ENCODE measurements around the gene TCIRG1. TPM values are rescaled to one million over a fixed set of nuclear protein-coding genes. Genes with fewer than 3 reads are reported as not detected.
A peak's percentile ranks its signal among the peaks of the same experiment; 100 is the strongest.

TCIRG1 gene
- total and polyA plus RNA-seq, 2 experiments from 2014 or later, result 19.4 to 55.8 TPM

- Histone ChIP-seq H3K9me3 (ENCODE audit: low read depth) (no peaks in the 10 kb centered on the region), H3K27me3 (no peaks in the 10 kb centered on the region), H3K4me3 (no peak overlapping the region), H3K27ac (no peak overlapping the region), H3K36me3 (no peaks in the 10 kb centered on the region), H3K4me1 (ENCODE audit: low read depth) (no peaks in the 10 kb centered on the region)
- DNase-seq (ENCODE audit: low read depth in 1 of 2, low spot score in 1 of 2), result peak in 1 of 2 donors; percentile 24
- peak; percentile 33 for TF ChIP-seq CTCF (IDR thresholded peaks at IDR 0.05; ENCODE audit: low read depth, low read length)
These were observed 17.5 kb upstream of the TCIRG1 start for GRCh38 chr11:68021167-68021787.

- TF ChIP-seq CTCF (IDR thresholded peaks at IDR 0.05; ENCODE audit: low read depth, low read length), result no peak
- H3K27me3 ChIP-seq, result no peaks in the 10 kb centered on the region
- no peak overlapping the region for H3K4me3 ChIP-seq
- no peaks in the 10 kb centered on the region for H3K36me3 ChIP-seq
- no peaks in the 10 kb centered on the region for H3K9me3 ChIP-seq (ENCODE audit: low read depth)
- no peaks in the 10 kb centered on the region for H3K4me1 ChIP-seq (ENCODE audit: low read depth)
- no peak for DNase-seq (ENCODE audit: low read depth in 1 of 2, low spot score in 1 of 2)
- no peak overlapping the region for H3K27ac ChIP-seq
These were observed 16.3 kb upstream of the TCIRG1 start for GRCh38 chr11:68022531-68022930.

- no peak for DNase-seq (ENCODE audit: low read depth in 1 of 2, low spot score in 1 of 2)
- Histone ChIP-seq H3K27me3 (no peaks in the 10 kb centered on the region), H3K4me3 (no peak overlapping the region), H3K27ac (no peak overlapping the region), H3K9me3 (ENCODE audit: low read depth) (no peaks in the 10 kb centered on the region), H3K4me1 (ENCODE audit: low read depth) (no peaks in the 10 kb centered on the region), H3K36me3 (no peaks in the 10 kb centered on the region)
- TF ChIP-seq CTCF (IDR thresholded peaks at IDR 0.05; ENCODE audit: low read depth, low read length), result no peak
These were observed 14.3 kb upstream of the TCIRG1 start for GRCh38 chr11:68024508-68024907.

- no peaks in the 10 kb centered on the region for H3K9me3 ChIP-seq (ENCODE audit: low read depth)
- no peak overlapping the region for H3K27ac ChIP-seq
- H3K27me3 ChIP-seq, result no peaks in the 10 kb centered on the region
- no peak for TF ChIP-seq CTCF (IDR thresholded peaks at IDR 0.05; ENCODE audit: low read depth, low read length)
- H3K4me3 ChIP-seq, result no peak overlapping the region
- H3K4me1 ChIP-seq (ENCODE audit: low read depth), result no peaks in the 10 kb centered on the region
- no peak for DNase-seq (ENCODE audit: low read depth in 1 of 2, low spot score in 1 of 2)
- no peaks in the 10 kb centered on the region for H3K36me3 ChIP-seq
These were observed 13.8 kb upstream of the TCIRG1 start for GRCh38 chr11:68025047-68025446.

GRCh38 chr11:68026391-68027105 lies 12.3 kb upstream of the TCIRG1 start:
- Histone ChIP-seq H3K9me3 (ENCODE audit: low read depth) (no peaks in the 10 kb centered on the region), H3K27me3 (no peaks in the 10 kb centered on the region), H3K4me1 (ENCODE audit: low read depth) (no peaks in the 10 kb centered on the region), H3K4me3 (no peak overlapping the region), H3K27ac (no peak overlapping the region), H3K36me3 (no peaks in the 10 kb centered on the region)
- no peak for DNase-seq (ENCODE audit: low read depth in 1 of 2, low spot score in 1 of 2)
- TF ChIP-seq CTCF (IDR thresholded peaks at IDR 0.05; ENCODE audit: low read depth, low read length), result no peak
